Mesodermal cell (in vitro differentiated cells): ENCODE data around the gene OBP2B. TPM values are rescaled to one million over a fixed set of nuclear protein-coding genes. Genes with fewer than 3 reads are reported as not detected.
"Not testable (repeated sequence)": the region's sequence is repeated elsewhere in the genome, so short reads cannot be mapped to it uniquely, and the experiment has no call there.

Source experiments
- H3K27ac ChIP-seq: 2 replicates; pipeline ENCODE4 v1.7.0; 2013; ENCODE audit warnings: mild to moderate bottlenecking, low read depth, low read length, moderate library complexity; ENCODE audit not compliant: severe bottlenecking
- H3K36me3 ChIP-seq: 2 replicates; pipeline ENCODE4 v1.7.1; 2013; ENCODE audit warnings: mild to moderate bottlenecking, low read length, moderate library complexity; ENCODE audit not compliant: control insufficient read depth, insufficient read depth
- H3K4me1 ChIP-seq: one replicate; pipeline ENCODE4 v1.7.1; 2013; ENCODE audit warnings: mild to moderate bottlenecking, low read length; ENCODE audit not compliant: insufficient read depth, control insufficient read depth, poor library complexity, severe bottlenecking
- H3K4me3 ChIP-seq: 2 replicates; pipeline ENCODE4 v1.7.0; 2013; ENCODE audit warnings: low read length, control low read depth, mild to moderate bottlenecking; ENCODE audit not compliant: insufficient read depth, poor library complexity, severe bottlenecking; ENCODE audit errors: extremely low read depth
- H3K9me3 ChIP-seq: 2 replicates; pipeline ENCODE4 v1.7.1; 2013; ENCODE audit warnings: mild to moderate bottlenecking, low read length, moderate library complexity; ENCODE audit not compliant: control insufficient read depth
- WGBS, 2 experiments: methylation state at CpG; one replicate each; pipeline ENCODE4 v1.1.5; 2013; ENCODE audit warnings: missing lambda C conversion rate in 2 of 2; ENCODE audit not compliant: insufficient coverage in 2 of 2; 5-methylcytosine and 5-hydroxymethylcytosine counted together
- polyA plus RNA-seq, 2 experiments: library from polyadenylated mRNA; stranded (reverse); fragments of 50-300 nt; gene quantifications; one replicate each; pipeline ENCODE4 v1.2.3, GENCODE V29; 2013

OBP2B gene, protein sequence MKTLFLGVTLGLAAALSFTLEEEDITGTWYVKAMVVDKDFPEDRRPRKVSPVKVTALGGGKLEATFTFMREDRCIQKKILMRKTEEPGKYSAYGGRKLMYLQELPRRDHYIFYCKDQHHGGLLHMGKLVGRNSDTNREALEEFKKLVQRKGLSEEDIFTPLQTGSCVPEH
- 0.59 TPM for polyA plus RNA-seq (2013, experiment 1 of 2)
- polyA plus RNA-seq (2013, experiment 2 of 2), result not detected

- no CpG with 5 or more reads among the region's 18 CpGs for WGBS, 2 experiments
- not testable (repeated sequence) for H3K4me3 ChIP-seq
These were observed at the start of gene OBP2B for GRCh38 chr9:133208880-133209300. OBP2B (minus strand) TSS chr9:133209250; CDS start chr9:133209199, 51 bp downstream.

DNA sequence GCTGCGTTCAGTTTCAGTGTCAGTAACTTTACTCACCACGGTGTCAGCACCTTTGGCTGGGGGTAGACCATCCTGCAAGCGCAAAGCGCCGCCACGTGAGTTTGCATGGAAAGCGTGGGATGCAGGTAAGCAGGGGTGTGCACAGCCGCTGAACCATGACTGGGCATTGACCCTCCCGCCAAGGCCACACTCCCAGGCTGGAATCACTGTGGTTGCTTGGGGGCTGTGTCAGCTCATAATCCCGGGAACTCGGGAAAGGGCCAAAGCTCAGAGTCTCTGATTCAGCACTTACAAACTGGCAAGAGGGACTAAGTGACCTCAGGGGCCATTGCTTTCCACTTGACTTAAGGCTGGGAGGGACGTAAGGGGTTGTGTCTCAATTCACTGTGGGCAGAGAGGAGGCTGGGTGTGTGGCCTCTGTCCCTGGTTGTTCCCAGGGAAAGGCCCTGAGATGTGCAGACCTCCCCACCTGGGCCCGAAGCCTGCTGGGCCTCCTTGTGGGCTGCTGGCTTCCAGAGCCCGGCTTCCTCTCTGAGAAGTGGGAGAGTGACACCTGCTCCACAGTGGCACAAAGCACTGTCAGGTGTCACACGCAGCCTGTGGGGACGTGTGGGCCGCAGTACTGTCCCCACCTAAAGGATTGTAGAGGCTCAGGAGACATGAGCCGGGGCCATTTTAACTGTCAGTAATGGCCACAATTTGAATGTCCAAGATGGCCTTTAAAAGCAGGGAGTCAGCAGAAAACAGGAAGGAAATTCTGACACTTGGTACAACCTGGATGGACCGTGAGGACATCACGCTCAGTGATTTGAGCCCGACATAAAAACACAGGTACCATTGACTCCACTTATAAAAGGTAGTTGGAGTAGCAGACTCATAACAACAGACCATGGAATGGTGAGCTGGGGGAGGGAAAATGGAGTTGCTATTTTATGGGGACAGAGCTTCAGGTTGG, 49.3 kb upstream of the OBP2B start:
- H3K27ac ChIP-seq, result no peak overlapping the region

More at GRCh38 chr9:133208880-133209300, at the start of gene OBP2B:
- not testable (repeated sequence) for H3K4me1 ChIP-seq, H3K36me3 ChIP-seq, H3K27ac ChIP-seq, H3K9me3 ChIP-seq

DNA sequence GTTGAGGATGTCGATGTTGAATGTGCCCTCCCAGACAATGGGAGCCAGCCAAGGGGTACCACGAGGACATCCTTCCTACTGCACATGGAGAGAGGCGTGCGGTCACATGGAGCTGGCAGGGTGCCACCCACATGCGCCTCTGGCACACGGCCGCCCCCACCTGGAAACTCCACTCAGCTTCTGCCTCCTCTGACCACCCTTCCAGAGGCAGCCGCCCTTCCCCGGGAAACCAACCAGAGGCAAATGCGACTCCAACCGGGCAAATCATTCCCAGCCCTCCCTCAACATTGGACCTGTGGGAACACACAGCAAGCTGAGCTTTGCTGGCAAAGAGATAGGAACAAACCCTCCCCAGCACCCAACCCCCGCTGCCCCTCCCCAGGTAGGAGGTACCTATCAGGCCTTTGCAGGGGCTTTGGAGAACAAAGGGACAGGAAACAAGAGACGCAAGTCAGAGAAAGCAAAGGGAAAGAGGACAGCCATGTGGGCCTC, 48.5 kb upstream of the OBP2B start:
- H3K4me3 ChIP-seq, result no peak overlapping the region
- H3K36me3 ChIP-seq, result no peaks in the 10 kb centered on the region
- WGBS, 2 experiments, result 85 to 88% methylated on average over 11 to 12 of the region's 13 CpGs
- H3K9me3 ChIP-seq, result no peaks in the 10 kb centered on the region
- no peak overlapping the region for H3K27ac ChIP-seq
- no peaks in the 10 kb centered on the region for H3K4me1 ChIP-seq

More for the DNA sequence above, 49.3 kb upstream of the OBP2B start:
- H3K4me1 ChIP-seq, result no peaks in the 10 kb centered on the region
- 85 to 89% methylated on average over 16 to 19 of the region's 21 CpGs for WGBS, 2 experiments
- no peaks in the 10 kb centered on the region for H3K9me3 ChIP-seq
- no peaks in the 10 kb centered on the region for H3K36me3 ChIP-seq
- H3K4me3 ChIP-seq, result no peak overlapping the region

DNA sequence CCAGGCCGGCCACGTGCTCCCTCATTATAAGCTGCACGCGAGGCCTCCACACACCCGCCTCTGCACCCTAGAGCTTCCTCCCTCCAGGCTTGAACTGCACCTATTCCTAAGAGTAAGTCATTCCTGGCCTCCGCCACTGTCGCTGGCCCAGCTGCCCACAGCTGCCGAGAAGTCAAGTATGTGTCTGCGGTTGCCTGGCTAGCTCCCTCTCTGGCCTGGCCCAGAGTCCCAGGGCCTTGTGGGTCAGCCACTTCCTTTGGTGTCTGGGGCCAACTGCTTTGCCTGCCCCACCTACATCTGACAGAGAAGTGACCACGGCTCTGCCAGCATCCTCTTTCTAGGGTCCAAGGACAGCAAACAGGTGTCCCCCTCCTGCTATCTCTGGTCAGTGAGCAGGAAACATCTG, 47.6 kb upstream of the OBP2B start:
- Histone ChIP-seq H3K27ac (no peak overlapping the region), H3K4me1 (no peaks in the 10 kb centered on the region), H3K36me3 (no peaks in the 10 kb centered on the region), H3K4me3 (no peak overlapping the region), H3K9me3 (no peaks in the 10 kb centered on the region)
- WGBS, 2 experiments, result 94 to 95% methylated on average over 9 of the region's 10 CpGs

- no peaks in the 10 kb centered on the region for H3K9me3 ChIP-seq
These were observed 47.0 kb upstream of the OBP2B start for GRCh38 chr9:133256136-133256461.

GRCh38 chr9:133255371-133256135, 46.5 kb upstream of the OBP2B start:
- no peak overlapping the region for H3K4me3 ChIP-seq
- H3K27ac ChIP-seq, result no peak overlapping the region
- no peaks in the 10 kb centered on the region for H3K4me1 ChIP-seq
- H3K9me3 ChIP-seq, result no peaks in the 10 kb centered on the region
- no peaks in the 10 kb centered on the region for H3K36me3 ChIP-seq
- WGBS, 2 experiments, result 91 to 93% methylated on average over 41 of the region's 42 CpGs

More at GRCh38 chr9:133256136-133256461, 47.0 kb upstream of the OBP2B start:
- 95% methylated on average over 30 of the region's 30 CpGs for WGBS, 2 experiments
- Histone ChIP-seq H3K27ac (no peak overlapping the region), H3K36me3 (no peaks in the 10 kb centered on the region), H3K4me1 (no peaks in the 10 kb centered on the region), H3K4me3 (no peak overlapping the region)

- H3K4me3 ChIP-seq, result no peak overlapping the region
- 96 to 100% methylated on average over 3 of the region's 5 CpGs for WGBS, 2 experiments
- H3K27ac ChIP-seq, result no peak overlapping the region
- H3K4me1 ChIP-seq, result no peaks in the 10 kb centered on the region
- no peaks in the 10 kb centered on the region for H3K36me3 ChIP-seq
- no peaks in the 10 kb centered on the region for H3K9me3 ChIP-seq
These were observed 45.4 kb upstream of the OBP2B start for GRCh38 chr9:133254471-133254870.

GRCh38 chr9:133253268-133253667, 44.2 kb upstream of the OBP2B start:
- Histone ChIP-seq H3K9me3 (no peaks in the 10 kb centered on the region), H3K4me3 (no peak overlapping the region), H3K27ac (no peak overlapping the region), H3K36me3 (no peaks in the 10 kb centered on the region), H3K4me1 (no peaks in the 10 kb centered on the region)
- WGBS, 2 experiments, result no CpG with 5 or more reads among the region's 1 CpG

GRCh38 chr9:133252301-133253020, 43.4 kb upstream of the OBP2B start:
- WGBS, 2 experiments, result 89 to 96% methylated on average over 9 of the region's 16 CpGs
- no peak overlapping the region for H3K27ac ChIP-seq

DNA sequence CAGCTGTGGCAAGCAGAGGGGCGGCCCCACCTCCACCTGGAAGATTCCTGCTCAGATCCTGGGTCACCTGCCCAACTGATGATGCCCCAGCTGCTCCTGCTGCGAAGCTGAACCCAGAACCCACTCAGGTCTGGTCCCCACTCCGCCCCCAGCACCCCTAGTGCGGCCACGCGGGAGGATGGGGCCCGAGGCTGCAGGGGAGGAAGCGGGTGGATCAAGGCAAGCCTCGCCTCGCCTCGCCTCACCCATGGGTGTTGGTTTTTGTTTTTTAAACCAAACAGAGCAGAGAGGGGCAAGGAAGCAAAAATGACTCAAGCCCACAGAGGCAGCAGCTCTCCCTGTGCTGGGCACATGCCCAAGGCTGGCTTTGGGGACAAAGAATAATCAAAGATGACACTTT, 42.7 kb upstream of the OBP2B start:
- H3K36me3 ChIP-seq, result no peaks in the 10 kb centered on the region
- WGBS, 2 experiments, result 94 to 96% methylated on average over 7 to 11 of the region's 11 CpGs
- H3K4me1 ChIP-seq, result no peaks in the 10 kb centered on the region
- no peaks in the 10 kb centered on the region for H3K9me3 ChIP-seq
- H3K27ac ChIP-seq, result no peak overlapping the region
- H3K4me3 ChIP-seq, result no peak overlapping the region

More at GRCh38 chr9:133252301-133253020, 43.4 kb upstream of the OBP2B start:
- no peaks in the 10 kb centered on the region for H3K4me1 ChIP-seq
- H3K4me3 ChIP-seq, result no peak overlapping the region
- no peaks in the 10 kb centered on the region for H3K9me3 ChIP-seq
- no peaks in the 10 kb centered on the region for H3K36me3 ChIP-seq
